HT1080 (cell line): ENCODE data around the gene TEF. TPM values are rescaled to one million over a fixed set of nuclear protein-coding genes. Genes with fewer than 3 reads are reported as not detected.

Source experiments
- DNase-seq: peaks from one replicate; pipeline ENCODE4 v3.0.0-alpha.2; 2015; ENCODE audit warnings: low read depth
- small RNA-seq: library from RNA; depleted of rRNA; stranded (forward); fragments of <200 nt; gene quantifications from one replicate; pipeline ENCODE3, GENCODE V24; 2014
- total RNA-seq: library from RNA; depleted of rRNA; stranded (reverse); fragments of >200 nt; shearing (Covaris generic); gene quantifications from 2 replicates; pipeline ENCODE4 v1.2.3, GENCODE V29; 2014; rRNA removed

Gene TEF
- total RNA-seq, 1 experiment from 2014 or later, result 6.7 TPM

- DNase-seq, result peak; percentile 48
Observed at GRCh38 chr22:41447435-41448188, 65.9 kb downstream of the TEF start.

GRCh38 chr22:41448189-41448808 lies 66.6 kb downstream of the TEF start:
- peak; percentile 99 for DNase-seq

Small RNA genes within 50 kb of the gene (small RNA-seq; reads per million reads assigned to genes)
- not detected for gene RNU6-495P

Other genes starting within 250 kb of the TEF start
- 25.6 and 25.9 TPM in 2 replicates for gene L3MBTL2, start 176.6 kb upstream of the TEF start, total RNA-seq
- gene CHADL, start 141.0 kb upstream of the TEF start, total RNA-seq, result not detected in 2 replicates
- 189 and 198 TPM in 2 replicates for gene RANGAP1, start 95.8 kb upstream of the TEF start, total RNA-seq
- 55.7 and 58.7 TPM in 2 replicates for gene ZC3H7B, start 80.4 kb upstream of the TEF start, total RNA-seq
- gene TOB2, start 64.9 kb downstream of the TEF start, total RNA-seq, result 14.2 and 23.8 TPM in 2 replicates
- 147 and 167 TPM in 2 replicates for gene PHF5A, start 86.8 kb downstream of the TEF start, total RNA-seq
- gene ACO2, start 87.2 kb downstream of the TEF start, total RNA-seq, result 75.6 and 86.8 TPM in 2 replicates
- gene POLR3H, start 162.5 kb downstream of the TEF start, total RNA-seq, result 21.5 and 26.6 TPM in 2 replicates
- gene CSDC2, start 179.1 kb downstream of the TEF start, total RNA-seq, result 0.08 and 0.13 TPM in 2 replicates
- gene PMM1, start 207.9 kb downstream of the TEF start, total RNA-seq, result 7.2 and 9.1 TPM in 2 replicates
- gene DESI1, start 239.1 kb downstream of the TEF start, total RNA-seq, result 71.2 and 102 TPM in 2 replicates
- gene XRCC6, start 239.4 kb downstream of the TEF start, total RNA-seq, result 596 and 601 TPM in 2 replicates